Astrocyte of the spinal cord (primary cell): Measurements from ENCODE around the gene IFITM2.
"Not testable (repeated sequence)": the region's sequence is repeated elsewhere in the genome, so short reads cannot be mapped to it uniquely, and the experiment has no call there.

Experiments
- DNase-seq: peaks from one replicate; pipeline ENCODE4 v3.0.0; 2011; ENCODE audit warnings: low read depth, low spot score
- H3K4me3 ChIP-seq: 2 replicates; pipeline ENCODE4 v1.5.1; 2011; ENCODE audit warnings: low read depth, mild to moderate bottlenecking, low read length, moderate library complexity
- in situ Hi-C: cut with HindIII; loops from 2 replicates; pipeline ENCODE4 v1.10.0; 2017; ENCODE audit warnings: low sequenced_read_pairs
- TF ChIP-seq, protein P1 (sequence below): IDR thresholded peaks from 2 replicates; pipeline ENCODE4 v1.5.1; 2012; ENCODE audit warnings: low read depth, mild to moderate bottlenecking, low read length, inconsistent platforms

The IFITM2 gene

DNA sequence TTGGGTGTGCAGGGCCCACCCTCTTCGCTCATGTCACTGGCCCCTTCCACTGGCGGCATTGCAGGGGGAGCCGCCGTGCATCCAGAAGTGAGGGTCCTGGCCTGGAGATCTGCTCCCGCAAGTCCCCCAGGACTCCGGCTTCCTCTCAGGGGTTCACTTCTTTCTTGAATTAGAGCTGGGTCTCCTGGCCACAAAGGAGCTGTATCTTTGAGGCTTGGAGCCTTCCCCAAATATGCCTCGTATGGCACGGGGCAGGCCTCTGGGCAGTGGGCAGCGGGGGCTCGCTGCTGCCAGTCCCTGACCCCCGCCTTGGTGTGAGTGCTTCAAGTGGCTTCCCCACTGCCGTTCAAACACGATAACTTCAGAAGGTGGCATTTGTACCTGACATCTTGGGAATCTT lies 20.4 kb downstream of the IFITM2 start:
- in situ Hi-C loops, result no loop called here
- H3K4me3 ChIP-seq, result no peak overlapping the region
- no peak for DNase-seq
- TF ChIP-seq, protein P1, sequence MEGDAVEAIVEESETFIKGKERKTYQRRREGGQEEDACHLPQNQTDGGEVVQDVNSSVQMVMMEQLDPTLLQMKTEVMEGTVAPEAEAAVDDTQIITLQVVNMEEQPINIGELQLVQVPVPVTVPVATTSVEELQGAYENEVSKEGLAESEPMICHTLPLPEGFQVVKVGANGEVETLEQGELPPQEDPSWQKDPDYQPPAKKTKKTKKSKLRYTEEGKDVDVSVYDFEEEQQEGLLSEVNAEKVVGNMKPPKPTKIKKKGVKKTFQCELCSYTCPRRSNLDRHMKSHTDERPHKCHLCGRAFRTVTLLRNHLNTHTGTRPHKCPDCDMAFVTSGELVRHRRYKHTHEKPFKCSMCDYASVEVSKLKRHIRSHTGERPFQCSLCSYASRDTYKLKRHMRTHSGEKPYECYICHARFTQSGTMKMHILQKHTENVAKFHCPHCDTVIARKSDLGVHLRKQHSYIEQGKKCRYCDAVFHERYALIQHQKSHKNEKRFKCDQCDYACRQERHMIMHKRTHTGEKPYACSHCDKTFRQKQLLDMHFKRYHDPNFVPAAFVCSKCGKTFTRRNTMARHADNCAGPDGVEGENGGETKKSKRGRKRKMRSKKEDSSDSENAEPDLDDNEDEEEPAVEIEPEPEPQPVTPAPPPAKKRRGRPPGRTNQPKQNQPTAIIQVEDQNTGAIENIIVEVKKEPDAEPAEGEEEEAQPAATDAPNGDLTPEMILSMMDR, result no peak

DNA sequence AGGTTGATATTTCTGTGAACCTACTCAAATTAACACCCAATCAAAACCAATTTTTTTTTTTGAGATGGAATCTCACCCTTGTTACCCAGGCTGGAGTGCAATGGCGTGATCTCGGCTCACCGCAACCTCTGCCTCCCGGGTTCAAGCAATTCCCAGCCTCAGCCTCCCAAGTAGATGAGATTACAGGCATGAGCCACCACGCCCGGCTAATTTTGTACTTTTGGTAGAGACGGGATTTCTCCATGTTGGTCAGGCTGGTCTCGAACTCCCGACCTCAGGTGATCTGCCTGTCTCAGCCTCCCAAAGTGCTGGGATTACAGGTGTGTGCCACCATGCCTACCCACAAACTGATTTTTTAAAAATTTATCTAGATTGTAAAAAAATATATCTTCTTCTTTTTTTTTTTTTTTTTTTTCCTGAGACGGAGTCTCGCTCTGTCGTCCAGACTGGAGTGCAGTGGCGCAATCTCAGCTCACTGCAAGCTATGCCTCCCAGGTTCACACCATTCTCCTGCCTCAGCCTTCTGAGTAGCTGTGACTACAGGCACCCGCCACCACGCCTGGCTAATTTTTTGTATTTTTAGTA lies 21.0 kb downstream of the IFITM2 start:
- H3K4me3 ChIP-seq, DNase-seq, in situ Hi-C loops: not testable (repeated sequence)

DNA sequence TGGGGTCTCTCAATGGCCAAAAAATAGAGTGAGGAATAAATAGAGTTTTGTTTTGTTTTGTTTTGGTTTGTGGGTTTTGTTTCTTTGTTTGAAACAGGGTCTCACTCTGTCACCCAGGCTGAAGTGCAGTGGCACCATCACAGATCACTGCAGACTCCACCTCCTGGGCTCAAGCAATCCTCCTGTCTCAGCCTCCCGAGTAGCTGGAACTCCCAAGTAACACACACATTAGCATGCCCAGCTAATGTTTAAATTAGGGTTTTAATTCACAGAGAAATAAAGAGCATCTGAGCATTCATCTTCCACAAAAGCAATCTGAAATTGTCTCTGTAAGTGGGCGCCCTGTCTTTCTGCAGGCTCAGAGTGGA lies 22.3 kb downstream of the IFITM2 start:
- in situ Hi-C loops, result no loop called here
- TF ChIP-seq, protein P1, result no peak
- no peak for DNase-seq
- no peak overlapping the region for H3K4me3 ChIP-seq

DNA sequence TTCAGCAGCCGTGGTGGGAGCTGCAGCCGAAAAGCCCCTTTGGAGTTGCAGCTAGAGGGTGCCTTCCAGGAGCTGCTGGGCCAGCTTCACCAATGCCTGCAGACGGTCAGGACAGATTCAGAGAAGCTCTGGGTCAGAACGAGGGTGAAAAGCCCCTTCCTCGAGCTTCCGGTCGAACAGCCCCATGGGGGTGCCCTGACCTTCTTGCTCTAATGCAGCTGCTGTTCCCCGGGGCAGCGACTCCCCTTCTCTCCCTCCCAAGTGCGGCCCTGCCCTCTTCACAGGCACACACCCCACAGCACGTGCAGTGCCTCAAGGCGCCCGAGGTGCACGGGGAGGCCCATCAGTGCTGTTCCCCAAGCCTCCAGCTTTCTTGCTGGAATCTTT lies 22.7 kb downstream of the IFITM2 start:
- DNase-seq, result no peak
- TF ChIP-seq, protein P1, result no peak
- in situ Hi-C loops, result no loop called here
- H3K4me3 ChIP-seq, result no peak overlapping the region

DNA sequence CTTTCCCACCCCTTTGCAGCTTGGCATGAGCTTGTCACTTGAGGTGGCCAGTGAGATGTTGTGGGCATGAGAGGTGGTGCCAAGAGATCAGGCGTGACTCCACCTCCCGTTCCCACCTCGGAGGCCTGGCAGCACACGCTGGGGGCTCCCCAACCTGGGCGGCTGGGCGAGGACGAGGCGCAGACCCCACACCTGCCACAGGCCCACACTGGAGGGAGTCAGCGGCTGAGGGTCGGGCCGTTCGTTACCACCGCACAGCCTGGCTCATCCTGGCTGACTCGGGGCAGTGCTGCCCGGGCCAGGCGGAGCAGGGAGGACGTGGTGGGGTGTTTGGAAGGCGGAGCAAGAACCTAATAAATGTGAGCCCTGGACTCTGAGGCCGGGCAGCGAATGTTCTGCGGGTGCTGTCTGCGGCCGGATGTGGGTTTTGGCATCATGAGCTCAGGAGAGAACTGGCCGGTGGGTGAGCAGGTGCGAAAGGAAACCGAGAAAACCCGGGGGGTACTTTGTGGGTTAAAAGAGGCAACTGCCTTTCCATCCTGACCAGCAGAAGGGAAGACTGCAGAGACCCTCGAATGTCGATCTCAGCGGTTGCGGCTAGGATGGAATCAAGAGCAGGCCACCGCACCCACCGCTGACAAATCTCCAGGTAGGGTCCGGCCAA lies 23.2 kb downstream of the IFITM2 start:
- DNase-seq, result no peak
- in situ Hi-C loops, result no loop called here
- TF ChIP-seq, protein P1, result no peak
- H3K4me3 ChIP-seq, result no peak overlapping the region

DNA sequence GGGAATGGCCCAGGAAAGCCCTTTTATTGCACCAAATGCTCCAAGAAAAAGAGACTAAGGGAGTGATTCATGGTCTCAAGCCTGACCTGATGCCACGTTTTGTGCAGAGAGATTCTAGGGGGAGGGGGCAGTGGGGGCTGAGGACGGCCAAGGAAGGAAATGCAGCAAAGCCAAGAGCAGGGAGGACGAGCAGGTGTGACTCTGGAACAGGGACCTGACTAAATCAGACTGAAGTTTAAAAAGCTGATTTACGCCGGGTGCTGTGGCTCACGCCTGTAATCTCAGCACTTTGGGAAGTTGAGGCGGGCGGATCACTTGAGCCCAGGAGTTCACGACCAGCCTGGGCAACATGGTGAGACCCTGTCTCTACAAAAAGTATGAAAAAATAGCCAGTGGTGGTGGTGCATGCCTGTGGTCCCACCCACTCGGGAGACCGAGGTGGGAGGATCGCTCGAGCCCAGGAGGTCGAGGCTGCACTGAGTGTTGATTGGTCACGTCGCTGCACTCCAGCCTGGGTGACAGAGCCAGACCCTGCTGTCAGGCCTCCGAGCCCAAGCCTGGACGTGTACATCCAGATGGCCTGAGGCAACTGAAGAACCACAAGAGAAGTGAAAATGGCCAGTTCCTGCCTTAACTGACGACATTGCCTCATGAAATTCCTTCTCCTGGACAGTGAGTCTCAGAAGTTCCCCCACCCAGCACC lies 23.9 kb downstream of the IFITM2 start:
- in situ Hi-C loops, result no loop called here
- DNase-seq, result no peak
- no peak overlapping the region for H3K4me3 ChIP-seq
- TF ChIP-seq, protein P1, result no peak
